ENCODE data around the gene GRIK5.

- no peak for TF ChIP-seq CTCF (IDR thresholded peaks at IDR 0.05)
- TF ChIP-seq POLR2A (IDR thresholded peaks at IDR 0.05) = no peak
Measured at GRCh38 chr19:42010245-42011126, 59.5 kb downstream of the GRIK5 start.

Data from right lobe of liver (tissue), 4 donors.